NCI-H1694 (cell line): ENCODE measurements around the gene SNED1.

Experiments
- DNase-seq: peaks from one replicate; lab custom pipeline; 2025; lab: John Stamatoyannopoulos, UW

SNED1 gene

DNA sequence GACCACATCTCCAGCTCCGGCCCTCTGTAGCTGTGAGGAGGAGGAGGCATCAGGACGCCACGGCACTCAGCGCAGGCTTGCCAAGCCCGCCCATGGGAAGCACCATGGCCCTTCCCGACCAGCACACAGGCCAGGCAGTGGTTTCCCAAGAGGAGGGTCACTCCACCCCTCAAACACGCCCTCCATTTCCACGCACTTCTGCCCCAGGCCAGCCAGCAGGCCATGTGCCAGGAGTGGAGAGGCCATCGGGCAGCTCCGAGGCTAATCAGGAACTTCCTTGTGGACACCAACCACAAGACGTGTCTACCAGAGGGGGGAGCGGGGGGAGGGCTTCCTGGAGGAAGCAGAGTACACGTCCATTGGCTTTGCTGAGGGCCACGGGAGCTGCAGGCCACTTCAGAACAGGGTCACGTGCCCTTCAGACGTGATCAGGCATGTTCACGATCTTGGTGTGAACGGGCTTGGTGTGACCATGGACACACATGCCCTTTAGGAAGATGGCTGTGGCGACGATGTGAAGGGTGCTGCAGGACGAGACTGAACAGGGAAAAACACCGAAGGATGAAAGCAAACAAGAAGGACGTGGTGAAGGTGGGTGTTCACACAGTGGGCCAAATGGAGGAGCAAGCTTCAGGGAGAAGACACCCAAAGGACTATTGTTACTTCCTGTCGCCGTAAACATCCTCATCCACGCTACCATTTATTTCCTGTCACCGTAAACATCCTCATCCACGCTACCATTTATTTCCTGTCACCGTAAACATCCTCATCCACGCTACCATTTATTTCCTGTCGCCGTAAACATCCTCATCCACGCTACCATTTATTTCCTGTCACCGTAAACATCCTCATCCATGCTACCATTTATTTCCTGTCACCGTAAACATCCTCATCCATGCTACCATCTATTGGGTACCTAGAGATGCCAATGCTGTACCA lies 110.1 kb downstream of the SNED1 start:
- no peak for DNase-seq

GRCh38 chr2:241109210-241110088 lies 111.0 kb downstream of the SNED1 start:
- DNase-seq, result no peak

DNA sequence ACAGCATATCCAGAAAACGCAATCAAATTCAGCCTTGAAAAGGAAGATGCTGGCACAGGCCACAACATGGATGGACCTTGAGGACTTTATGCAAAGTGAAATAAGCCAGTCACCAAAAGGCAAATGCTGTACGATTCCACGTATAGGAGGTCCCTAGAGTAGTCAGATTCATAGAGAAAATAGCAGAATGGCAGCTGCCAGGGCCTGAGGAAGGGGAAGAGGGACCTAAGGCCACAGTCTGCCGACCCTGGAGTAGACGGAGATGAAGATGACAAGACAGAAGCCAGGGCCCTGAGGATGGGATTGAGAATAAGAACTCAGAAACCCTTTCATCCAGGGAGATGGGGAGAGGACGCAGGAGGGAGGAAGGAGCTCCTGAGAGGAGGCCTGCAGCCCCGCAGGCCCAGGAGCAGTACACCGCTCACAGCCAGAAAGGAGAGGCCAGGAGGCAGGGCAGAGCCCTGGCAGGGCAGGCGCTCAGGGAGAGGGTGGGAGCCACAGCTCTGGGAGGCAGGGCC lies 111.7 kb downstream of the SNED1 start:
- no peak for DNase-seq

DNA sequence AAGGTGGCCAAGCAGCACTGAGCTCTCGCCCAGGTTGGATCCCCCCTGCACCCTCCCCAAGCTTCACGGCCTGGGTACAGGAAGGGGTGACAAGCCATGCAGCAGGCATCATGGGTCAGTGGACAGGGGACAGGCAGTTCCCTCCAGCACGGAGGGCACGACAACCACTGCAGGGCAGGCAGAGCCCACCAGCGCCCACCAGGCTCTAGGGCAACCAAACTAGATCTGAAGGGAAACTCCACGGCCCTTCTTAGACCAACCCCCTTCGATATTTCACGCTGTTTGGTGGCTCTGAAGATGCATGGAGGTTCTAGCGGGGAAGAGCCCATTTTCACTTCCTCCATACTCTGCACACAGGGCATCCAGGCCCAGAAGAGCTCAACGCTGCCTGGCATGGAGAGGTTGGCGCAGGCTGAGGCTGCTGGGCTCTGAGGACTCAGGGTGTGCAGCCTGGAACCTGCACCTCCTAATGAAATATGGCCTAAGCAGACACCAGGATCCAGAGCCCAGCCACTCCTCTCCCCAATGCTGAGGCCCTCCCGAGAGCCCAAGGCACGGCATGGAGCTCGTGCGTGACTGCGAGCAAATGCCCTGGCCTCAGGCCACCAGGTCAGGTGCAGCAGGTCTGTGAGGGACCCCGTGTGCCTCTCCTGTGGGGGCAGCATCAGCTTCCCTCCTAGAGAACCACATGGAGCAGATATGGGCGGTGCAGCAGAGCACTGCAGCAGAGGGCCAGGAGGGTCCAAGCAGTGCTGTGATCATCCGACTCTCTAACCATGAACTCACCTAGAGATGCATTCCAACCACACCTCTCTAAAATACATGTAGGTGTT lies 112.4 kb downstream of the SNED1 start:
- DNase-seq, result no peak

DNA sequence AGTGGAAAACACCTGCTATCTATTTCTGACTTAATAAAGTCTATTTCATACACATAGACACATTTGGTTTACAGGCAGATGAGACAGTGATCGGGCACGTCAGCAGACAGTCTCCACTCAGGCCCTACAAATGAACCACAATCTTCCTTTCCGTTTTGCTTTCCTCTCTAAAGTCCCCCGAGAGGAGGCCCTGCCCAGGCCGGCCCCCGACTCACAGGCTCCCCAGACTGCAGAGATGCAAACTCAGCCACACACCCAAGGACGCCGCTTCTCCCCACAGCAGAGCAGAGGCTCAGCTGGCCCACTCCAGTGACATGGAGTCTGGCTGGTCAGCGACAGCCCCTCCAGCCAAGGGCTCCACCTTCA lies 113.0 kb downstream of the SNED1 start:
- no peak for DNase-seq

GRCh38 chr2:241112046-241112445 lies 113.6 kb downstream of the SNED1 start:
- DNase-seq, result no peak

DNA sequence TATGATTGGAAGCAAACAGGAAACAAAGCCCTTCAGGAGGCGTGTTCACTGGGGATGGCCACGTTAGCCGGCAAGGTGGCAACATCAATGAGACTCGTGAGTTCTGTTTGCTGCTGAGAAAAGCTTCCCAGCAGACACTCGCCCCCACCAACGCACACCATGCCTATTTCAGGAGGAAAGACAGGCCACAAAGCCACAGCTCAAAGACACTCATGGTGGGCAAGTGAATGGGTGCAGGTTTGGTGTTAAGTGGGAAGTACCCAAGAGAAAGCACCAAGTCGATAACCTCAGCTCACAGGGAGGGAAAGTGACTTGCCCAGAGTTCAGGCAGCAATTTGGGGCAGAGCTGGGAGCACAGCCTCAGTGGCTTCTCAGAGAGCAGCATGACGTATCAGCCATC lies 114.2 kb downstream of the SNED1 start:
- DNase-seq, result no peak

DNA sequence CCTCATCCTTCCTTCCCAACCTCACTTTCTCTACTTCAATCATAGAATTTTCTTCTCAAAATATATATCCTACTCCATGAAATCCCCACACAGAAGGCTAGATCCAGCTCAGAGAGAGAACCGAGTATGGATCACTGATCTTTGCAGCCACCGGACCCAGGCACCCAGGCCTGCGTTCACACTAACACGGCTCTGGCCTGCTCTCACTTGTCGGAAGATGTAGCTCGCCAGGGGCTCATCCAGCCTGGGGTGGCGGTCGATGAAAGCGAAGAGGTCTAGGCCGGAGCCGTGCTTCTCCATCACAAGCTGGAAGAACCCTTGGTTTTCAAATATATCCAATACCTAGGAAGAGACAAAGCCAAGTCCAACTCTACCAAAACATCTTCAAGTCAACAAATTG lies 116.4 kb downstream of the SNED1 start:
- no peak for DNase-seq

DNA sequence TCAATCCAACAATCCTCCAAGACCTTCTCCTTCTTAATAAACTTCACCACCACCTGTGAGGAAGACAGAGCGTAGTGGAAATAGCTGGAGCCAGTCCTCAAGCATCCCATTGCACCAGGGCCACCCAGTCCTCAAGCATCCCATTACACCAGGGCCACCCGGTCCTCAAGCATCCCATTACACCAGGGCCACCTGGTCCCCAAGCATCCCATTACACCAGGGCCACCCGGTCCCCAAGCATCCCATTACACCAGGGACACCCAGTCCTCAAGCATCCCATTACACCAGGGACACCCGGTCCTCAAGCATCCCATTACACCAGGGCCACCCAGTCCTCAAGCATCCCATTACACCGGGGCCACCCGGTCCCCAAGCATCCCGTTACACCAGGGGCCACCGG lies 116.9 kb downstream of the SNED1 start:
- DNase-seq, result no peak

- no peak for DNase-seq
Observed at GRCh38 chr2:241116606-241117560, 118.5 kb downstream of the SNED1 start.

DNA sequence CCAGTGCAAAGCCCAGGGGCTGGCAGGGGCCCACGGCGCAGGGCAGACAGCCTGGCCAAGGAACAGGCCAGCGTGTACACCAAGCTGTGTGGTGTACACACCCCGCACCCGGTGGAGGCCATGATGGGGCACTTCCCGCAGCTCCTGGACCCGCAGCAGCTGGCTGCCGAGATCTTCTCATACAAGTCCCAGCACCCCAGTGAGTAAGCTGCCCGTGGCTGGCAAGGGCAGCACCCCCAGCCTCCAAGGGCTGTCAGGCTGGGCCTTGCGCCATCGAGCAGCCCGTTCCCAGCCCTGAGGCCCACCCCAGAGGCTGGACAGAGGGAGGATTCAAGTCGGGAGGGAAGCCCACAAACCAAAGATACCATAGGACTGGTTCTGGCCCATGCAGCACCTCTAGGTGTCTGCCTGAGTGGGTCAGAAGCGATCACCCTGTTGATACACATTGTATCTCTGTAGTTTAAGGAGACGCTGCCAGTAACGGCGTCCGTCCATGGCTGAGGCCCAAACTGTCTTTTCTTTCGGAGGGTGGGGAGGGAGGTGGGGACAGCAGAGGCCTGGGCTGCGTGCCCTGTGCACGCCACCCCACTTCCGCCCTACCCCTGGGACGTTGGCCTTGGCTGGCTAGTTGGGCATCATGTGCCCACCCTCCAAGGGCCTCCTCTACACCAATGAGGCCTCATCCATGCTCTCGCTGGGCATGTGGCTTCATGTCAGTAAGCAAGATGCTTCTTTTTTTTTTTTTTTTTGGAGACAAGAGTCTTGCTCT lies 120.5 kb downstream of the SNED1 start:
- DNase-seq, result no peak

GRCh38 chr2:241120440-241120839 lies 122.0 kb downstream of the SNED1 start:
- DNase-seq, result no peak

- DNase-seq, result no peak
Observed at GRCh38 chr2:241121008-241121407, 122.6 kb downstream of the SNED1 start.

GRCh38 chr2:241122376-241123002 lies 124.1 kb downstream of the SNED1 start:
- no peak for DNase-seq

GRCh38 chr2:241123816-241124536 lies 125.6 kb downstream of the SNED1 start:
- DNase-seq, result no peak

DNA sequence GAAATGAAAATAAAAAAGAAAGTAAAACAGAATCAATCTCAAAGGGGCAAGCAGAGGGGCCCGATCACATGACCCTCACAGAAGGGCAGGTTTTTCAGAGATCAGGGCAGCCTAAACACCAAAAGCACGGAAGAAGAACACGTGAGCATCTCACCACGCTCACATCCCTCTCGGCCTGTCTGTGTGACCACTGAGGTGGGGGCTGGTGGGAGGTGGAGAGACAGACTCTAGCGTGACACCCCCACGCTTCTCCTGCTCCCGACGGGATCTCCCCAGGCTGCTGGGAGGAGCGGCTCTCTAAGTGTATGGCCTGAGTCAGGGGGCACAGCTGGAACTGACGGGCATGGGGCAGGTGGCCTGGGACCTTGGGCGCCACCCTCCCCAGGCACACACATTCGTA lies 127.2 kb downstream of the SNED1 start:
- no peak for DNase-seq

DNA sequence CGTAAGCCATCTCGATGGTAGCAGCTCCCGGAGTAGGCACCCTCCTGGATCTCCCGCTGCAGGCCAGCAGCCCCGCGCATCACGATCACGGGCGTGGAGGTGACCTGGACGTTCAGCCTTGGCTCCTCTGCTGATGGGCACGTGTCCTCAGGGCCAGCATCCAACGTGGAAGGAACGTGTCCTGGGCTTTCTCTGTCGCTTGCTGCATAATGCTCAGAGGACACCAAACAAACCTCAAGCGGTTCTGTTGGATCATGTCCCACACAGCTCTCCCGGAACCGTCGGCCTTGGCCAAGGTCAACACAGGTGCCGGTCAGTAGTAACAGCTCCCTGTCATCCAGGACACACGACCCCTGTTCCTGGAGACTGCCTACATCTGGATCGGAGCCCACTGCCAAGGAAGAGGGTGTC lies 127.8 kb downstream of the SNED1 start:
- DNase-seq, result no peak

- DNase-seq, result no peak
Observed at GRCh38 chr2:241126771-241127202, 128.4 kb downstream of the SNED1 start.

GRCh38 chr2:241128266-241128665 lies 129.8 kb downstream of the SNED1 start:
- no peak for DNase-seq
